ENCODE data around the gene OR8I2.
"Not testable (repeated sequence)": the region's sequence is repeated elsewhere in the genome, so short reads cannot be mapped to it uniquely, and the experiment has no call there.

Gene OR8I2

GRCh38 chr11:56093008-56093407 lies at the start of gene OR8I2:
TSS of gene OR8I2 (plus strand) at chr11:56093308. CDS start at chr11:56093308, 0 bp downstream.
- no peak for DNase-seq

GRCh38 chr11:56045538-56045937 lies 47.6 kb upstream of the OR8I2 start:
- no peak for DNase-seq

- DNase-seq: no peak
Observed at GRCh38 chr11:56048480-56048879, 44.6 kb upstream of the OR8I2 start.

- no peak for DNase-seq
Observed at GRCh38 chr11:56049487-56049886, 43.6 kb upstream of the OR8I2 start.

DNA sequence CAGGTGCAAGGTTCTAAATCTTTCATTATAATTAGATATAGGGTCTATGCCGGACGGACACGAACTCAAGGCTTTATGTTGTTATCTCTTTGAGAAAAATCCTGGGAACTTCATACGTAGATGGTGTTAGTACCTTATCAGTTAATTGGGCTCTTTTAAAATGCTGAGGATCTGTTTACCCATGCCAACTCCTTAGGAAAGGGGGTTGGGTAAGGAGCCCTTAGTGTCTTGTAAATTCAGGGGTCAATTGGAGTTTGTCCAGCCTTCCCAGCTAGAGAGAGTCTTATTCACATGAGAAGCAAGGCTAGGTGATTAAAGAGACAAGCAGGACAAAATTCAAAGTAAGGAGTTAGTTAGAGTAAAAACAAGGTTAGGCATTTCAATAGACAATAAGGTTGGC lies 36.7 kb upstream of the OR8I2 start:
- not testable (repeated sequence) for DNase-seq

DNA sequence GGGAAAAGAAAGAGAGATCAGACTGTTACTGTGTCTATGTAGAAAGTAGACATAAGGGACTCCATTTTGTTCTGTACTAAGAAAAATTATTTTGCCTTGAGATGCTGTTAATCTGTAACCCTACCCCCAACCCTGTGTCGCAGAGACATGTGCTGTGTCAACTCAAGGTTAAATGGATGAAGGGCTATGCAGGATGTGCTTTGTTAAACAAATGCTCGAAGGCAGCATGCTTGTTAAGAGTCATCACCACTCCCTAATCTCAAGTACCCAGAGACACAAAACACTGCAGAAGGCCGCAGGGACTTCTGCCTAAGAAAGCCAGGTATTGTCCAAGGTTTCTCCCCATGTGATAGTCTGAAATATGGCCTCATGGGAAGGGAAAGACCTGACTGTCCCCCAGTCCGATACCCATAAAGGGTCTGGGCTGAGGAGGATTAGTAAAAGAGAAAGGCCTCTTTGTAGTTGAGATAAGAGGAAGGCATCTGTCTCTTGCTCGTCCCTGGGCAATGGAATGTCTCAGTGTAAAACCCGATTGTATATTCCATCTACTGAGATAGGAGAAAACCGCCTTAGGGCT lies 35.4 kb upstream of the OR8I2 start:
- not testable (repeated sequence) for DNase-seq

GRCh38 chr11:56058260-56058780 lies 34.8 kb upstream of the OR8I2 start:
- not testable (repeated sequence) for DNase-seq

- no peak for DNase-seq
Observed at GRCh38 chr11:56066980-56067379, 26.1 kb upstream of the OR8I2 start.

DNA sequence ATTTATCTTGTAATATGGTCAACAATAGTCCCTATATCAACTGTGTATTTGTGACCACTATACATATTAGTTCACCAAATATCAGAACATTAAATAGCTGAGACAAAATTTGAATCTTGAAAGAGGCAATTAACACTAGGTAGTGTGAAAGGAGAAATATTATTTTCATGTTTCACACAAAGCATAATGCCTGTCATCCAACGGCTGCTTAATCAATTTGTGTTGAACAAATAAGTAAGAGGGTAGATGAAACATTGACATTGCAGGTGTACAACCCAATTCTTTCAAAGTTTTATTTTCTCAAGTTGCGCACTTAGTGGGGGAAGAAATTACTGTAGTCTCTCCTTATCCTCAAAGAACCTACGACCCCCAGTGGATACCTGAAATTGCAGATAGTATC lies 3.4 kb upstream of the OR8I2 start:
- no peak for DNase-seq

- DNase-seq: no peak
Observed at GRCh38 chr11:56103210-56103737, 10.2 kb downstream of the OR8I2 start, which contains the start of gene OR8H2. TSS of gene OR8H2 (plus strand) at chr11:56103687. CDS start at chr11:56105043, 1,356 bp downstream.

DNA sequence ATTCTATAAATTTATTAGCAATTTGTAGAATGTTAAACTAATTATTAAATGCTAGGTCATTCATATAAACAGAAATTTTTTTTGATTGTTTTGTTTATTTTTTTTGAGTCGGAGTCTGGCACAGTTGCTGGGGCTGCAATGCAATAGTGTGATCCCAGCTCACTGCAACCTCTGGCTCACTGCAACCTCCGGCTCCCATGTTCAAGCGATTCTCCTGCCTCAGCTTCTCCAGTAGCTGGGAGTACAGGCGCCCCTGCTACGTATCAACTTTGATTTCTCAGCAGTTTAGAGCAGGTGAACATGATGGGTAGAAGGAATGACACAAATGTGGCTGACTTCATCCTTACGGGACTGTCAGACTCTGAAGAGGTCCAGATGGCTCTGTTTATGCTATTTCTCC lies 29.0 kb downstream of the OR8I2 start, which contains the start of gene OR8H3:
TSS of gene OR8H3 (plus strand) at position 301 of the 400 bp plus-strand sequence. CDS start at position 301, 0 bp downstream.
- no peak for DNase-seq

DNA sequence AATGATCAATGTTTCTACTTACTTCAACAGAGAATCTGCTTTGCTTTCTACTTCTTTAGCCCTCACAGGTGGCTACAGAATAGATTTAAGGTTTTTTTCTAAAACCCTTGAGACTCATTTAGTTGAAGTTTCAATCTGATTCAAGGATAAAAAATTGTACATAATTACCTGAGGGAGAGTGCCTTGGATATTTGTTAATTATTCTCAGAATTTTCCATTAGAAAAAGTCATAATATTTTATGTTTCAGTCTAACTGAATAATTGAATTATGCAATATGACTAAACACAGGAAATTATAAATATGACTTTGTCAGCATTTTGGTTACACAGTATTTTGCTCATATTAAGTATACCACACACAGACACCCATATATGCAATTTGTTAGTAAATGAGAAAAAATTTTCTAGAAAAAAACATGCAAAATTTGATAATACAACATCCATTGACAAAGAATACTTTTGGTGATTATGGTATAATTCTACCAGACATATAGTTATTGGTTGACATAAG lies 47.1 kb downstream of the OR8I2 start, which contains the start of gene OR8J3:
TSS of gene OR8J3 (minus strand) at position 51 of the 511 bp plus-strand sequence. CDS start 2,483 bp downstream, outside the sequence.
- DNase-seq: no peak

- not testable (repeated sequence) for DNase-seq
Observed at GRCh38 chr11:56143681-56144080, 50.6 kb downstream of the OR8I2 start.

Measured in NCI-H2029 treated with DMSO at 0.1 percent for 48 hours (cell line).